Common myeloid progenitor, CD34-positive (primary cell): ENCODE results near the gene CDKN2A.
"Not testable (repeated sequence)": the region's sequence is repeated elsewhere in the genome, so short reads cannot be mapped to it uniquely, and the experiment has no call there.

ENCODE experiments used
- CTCF ChIA-PET: fragments of 350-600 bp; sonication (Branson Sonifier 250); formaldehyde crosslinking; loops from one replicate; lab custom pipeline; 2021; ENCODE audit warnings: antibody characterized with exemption; lab: Charles Lee
- POLR2A ChIA-PET: fragments of 350-600 bp; sonication (Branson Sonifier 250); formaldehyde crosslinking; loops from one replicate; lab custom pipeline; 2021; ENCODE audit warnings: antibody characterized with exemption; lab: Charles Lee
- DNase-seq, 3 donors: peaks; one replicate each; pipeline versions ENCODE4 v3.0.0 to v3.0.0-alpha.2; 2013
- H3K27ac ChIP-seq, 2 experiments: 1 replicate in 1 of 2; 2 replicates in 1 of 2; pipeline ENCODE4 v1.7.0; 2013; ENCODE audit warnings: inconsistent platforms in 2 of 2, low read length in 2 of 2, mild to moderate bottlenecking in 2 of 2, low read depth in 1 of 2, moderate library complexity in 1 of 2; ENCODE audit not compliant: severe bottlenecking in 2 of 2, insufficient read depth in 1 of 2, poor library complexity in 1 of 2
- H3K27me3 ChIP-seq, 5 experiments: replicated peaks in 2 of 5; 1 replicate in 3 of 5; 2 replicates in 2 of 5; pipeline versions ENCODE4 v1.6.1 to v1.7.0; 2013; ENCODE audit warnings: low read length in 4 of 5, mild to moderate bottlenecking in 2 of 5, moderate library complexity in 2 of 5, inconsistent platforms in 1 of 5; ENCODE audit not compliant: insufficient read depth in 5 of 5, control insufficient read depth in 4 of 5
- H3K36me3 ChIP-seq, 4 experiments: 1 replicate in 2 of 4; 2 replicates in 2 of 4; pipeline versions ENCODE4 v1.6.1 to v1.7.0; 2013; ENCODE audit warnings: low read length in 3 of 4, control low read depth in 1 of 4, mild to moderate bottlenecking in 1 of 4; ENCODE audit not compliant: control insufficient read depth in 4 of 4, insufficient read depth in 4 of 4
- H3K4me1 ChIP-seq, 4 experiments: 1 replicate in 3 of 4; 2 replicates in 1 of 4; pipeline versions ENCODE4 v1.6.1 to v1.7.1; 2013; ENCODE audit warnings: low read length in 3 of 4, mild to moderate bottlenecking in 3 of 4, control low read depth in 1 of 4, inconsistent platforms in 1 of 4, moderate library complexity in 1 of 4; ENCODE audit not compliant: control insufficient read depth in 4 of 4, insufficient read depth in 4 of 4; ENCODE audit errors: control extremely low read depth in 1 of 4
- H3K4me3 ChIP-seq, 7 experiments: 1 replicate in 4 of 7; 2 replicates in 3 of 7; pipeline versions ENCODE4 v1.5.1 to v1.7.0; 2013; ENCODE audit warnings: mild to moderate bottlenecking in 7 of 7, low read length in 6 of 7, moderate library complexity in 6 of 7, inconsistent platforms in 2 of 7, low read depth in 2 of 7, control low read depth in 1 of 7; ENCODE audit not compliant: insufficient read depth in 4 of 7, control insufficient read depth in 1 of 7; ENCODE audit errors: extremely low read depth in 1 of 7
- H3K9me3 ChIP-seq, 5 experiments: 1 replicate in 4 of 5; 2 replicates in 1 of 5; pipeline versions ENCODE4 v1.6.1 to v1.7.1; 2013; ENCODE audit warnings: low read length in 4 of 5, mild to moderate bottlenecking in 2 of 5, inconsistent platforms in 1 of 5, low read depth in 1 of 5, moderate library complexity in 1 of 5; ENCODE audit not compliant: control insufficient read depth in 4 of 5, insufficient read depth in 2 of 5; ENCODE audit errors: control extremely low read depth in 1 of 5
- WGBS: methylation state at CpG from one replicate; pipeline ENCODE4 v1.1.5; 2013; ENCODE audit not compliant: insufficient coverage; 5-methylcytosine and 5-hydroxymethylcytosine counted together

Gene CDKN2A

DNA sequence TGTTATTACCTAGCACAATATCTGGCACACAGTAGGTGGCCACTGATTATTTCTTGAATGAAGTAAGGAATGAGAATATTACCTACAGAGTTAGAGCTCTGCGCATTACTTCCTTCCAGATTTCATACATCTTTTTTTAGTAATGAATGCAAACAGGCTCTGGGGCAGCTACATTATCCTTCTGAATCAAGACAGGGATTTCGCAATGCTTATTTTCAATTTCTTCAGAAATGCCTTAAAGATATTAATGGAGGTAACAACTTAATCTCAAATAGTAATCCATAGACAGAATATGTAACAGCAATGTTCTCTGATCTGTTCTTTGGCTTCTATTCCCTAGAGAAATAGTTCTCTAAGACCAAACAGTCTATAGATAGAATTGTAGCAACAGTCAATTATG, 32.6 kb downstream of the CDKN2A start:
- CTCF ChIA-PET: no interaction called here
- no peak for DNase-seq
- peaks cover 17 to 65% (median 27%) of the 10 kb centered on the region in 5 experiments for H3K27me3 ChIP-seq

DNA sequence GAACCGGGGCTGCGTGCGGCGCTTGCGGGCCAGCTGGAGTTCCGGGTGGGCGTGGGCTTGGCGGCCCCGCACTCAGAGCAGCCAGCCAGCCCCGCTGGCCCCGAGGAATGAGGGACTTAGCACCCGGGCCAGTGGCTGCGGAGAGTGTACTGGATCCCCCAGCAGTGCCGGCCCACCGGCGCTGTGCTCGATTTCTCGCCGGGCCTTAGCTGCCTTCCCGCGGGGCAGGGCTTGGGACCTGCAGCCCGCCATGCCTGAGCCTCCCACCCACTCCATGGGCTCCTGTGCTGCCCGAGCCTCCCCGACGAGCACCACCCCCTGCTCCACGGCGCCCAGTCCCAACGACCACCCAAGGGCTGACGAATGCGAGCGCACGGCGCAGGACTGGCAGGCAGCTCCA, 34.9 kb downstream of the CDKN2A start:
- H3K9me3 ChIP-seq, CTCF ChIA-PET, H3K27ac ChIP-seq, DNase-seq, POLR2A ChIA-PET, H3K36me3 ChIP-seq, H3K4me1 ChIP-seq, H3K4me3 ChIP-seq: not testable (repeated sequence)
- peaks cover 8 to 45% (median 23%) of the 10 kb centered on the region in 5 experiments for H3K27me3 ChIP-seq
- WGBS: 96% methylated on average over 12 of the region's 33 CpGs

More for the DNA sequence above, 32.6 kb downstream of the CDKN2A start:
- peaks cover 0 to 11% (median 10%) of the 10 kb centered on the region in 4 experiments for H3K4me1 ChIP-seq
- no peak overlapping the region for H3K27ac ChIP-seq
- H3K4me3 ChIP-seq: no peak overlapping the region
- POLR2A ChIA-PET: no interaction called here
- H3K9me3 ChIP-seq: peaks cover 0 to 6% (median 2%) of the 10 kb centered on the region in 5 experiments
- no CpG with 5 or more reads among the region's 2 CpGs for WGBS
- no peaks in the 10 kb centered on the region for H3K36me3 ChIP-seq

DNA sequence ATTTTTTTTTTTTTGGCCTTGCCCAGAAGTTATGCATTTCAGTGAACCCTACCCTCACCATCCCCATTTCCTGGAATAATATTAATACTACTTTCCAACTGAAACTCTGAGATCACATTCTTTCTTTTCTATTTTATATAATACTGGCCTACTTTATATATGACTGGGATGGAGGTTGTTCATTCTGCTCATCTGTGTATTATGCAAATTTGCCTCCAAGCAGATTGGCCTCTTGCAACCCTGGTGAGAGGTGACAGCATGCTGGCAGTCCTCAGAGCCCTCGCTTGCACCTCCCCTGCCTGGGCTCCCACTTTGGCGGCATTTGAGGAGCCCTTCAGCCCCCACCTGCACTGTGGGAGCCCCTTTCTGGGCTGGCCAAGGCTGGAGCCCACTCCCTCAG, 35.4 kb downstream of the CDKN2A start:
- CTCF ChIA-PET: no interaction called here
- H3K27ac ChIP-seq: no peak overlapping the region
- H3K36me3 ChIP-seq: no peaks in the 10 kb centered on the region
- no peaks in the 10 kb centered on the region for H3K4me1 ChIP-seq
- DNase-seq: no peak
- POLR2A ChIA-PET: no interaction called here
- H3K27me3 ChIP-seq: peaks cover 6 to 41% (median 18%) of the 10 kb centered on the region in 5 experiments
- WGBS: 100% methylated on average over 1 of the region's 2 CpGs
- H3K9me3 ChIP-seq: peaks cover 0 to 6% (median 2%) of the 10 kb centered on the region in 5 experiments
- no peak overlapping the region for H3K4me3 ChIP-seq

DNA sequence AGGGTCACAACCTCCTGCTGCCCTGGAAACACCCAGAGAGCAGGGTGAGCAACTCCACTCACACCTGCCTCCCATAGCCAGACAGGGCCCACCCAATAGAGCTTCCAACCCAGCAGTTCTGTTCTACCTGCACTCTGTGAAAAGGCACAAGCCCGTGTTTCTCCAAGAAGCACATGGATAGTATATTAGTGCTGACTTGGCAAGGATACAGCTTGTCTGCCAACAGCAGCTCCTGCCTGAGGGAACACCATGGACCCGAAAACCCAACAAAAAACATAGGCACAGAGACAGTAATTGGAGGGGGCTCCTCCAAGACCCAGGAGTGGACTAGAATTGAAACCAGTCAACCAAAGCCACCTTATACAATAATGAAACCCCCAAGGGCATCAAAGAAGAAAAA, 48.6 kb downstream of the CDKN2A start:
- H3K4me1 ChIP-seq: no peaks in the 10 kb centered on the region
- no peak overlapping the region for H3K27ac ChIP-seq
- H3K36me3 ChIP-seq: no peaks in the 10 kb centered on the region
- ChIA-PET CTCF (no interaction called here), POLR2A (no interaction called here)
- H3K27me3 ChIP-seq: peaks cover 0 to 6% (median 4%) of the 10 kb centered on the region in 5 experiments
- H3K9me3 ChIP-seq: peaks cover 0 to 5% (median 0%) of the 10 kb centered on the region in 5 experiments
- 100% methylated on average over 1 of the region's 2 CpGs for WGBS
- DNase-seq: no peak
- H3K4me3 ChIP-seq: no peak overlapping the region

DNA sequence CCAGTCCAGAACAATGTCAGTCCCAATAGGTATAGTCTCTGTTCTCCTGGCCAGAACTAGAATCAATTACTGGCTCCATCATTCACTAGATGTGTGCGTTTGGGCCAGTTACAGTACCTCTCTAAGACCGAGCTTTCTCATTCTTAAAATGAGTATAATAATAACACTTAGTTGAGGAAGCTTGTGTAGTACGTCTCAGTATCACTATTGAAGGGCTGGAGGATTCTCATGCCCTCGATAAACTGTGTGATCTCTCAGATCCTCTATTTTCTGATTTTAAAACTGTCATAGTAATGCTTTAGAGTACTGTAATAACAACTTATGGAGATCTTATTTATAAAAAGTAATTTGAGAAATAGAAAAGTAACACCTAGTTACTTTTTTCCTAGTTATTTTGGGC, 50.7 kb downstream of the CDKN2A start:
- ChIA-PET CTCF (no interaction called here), POLR2A (no interaction called here)
- no peaks in the 10 kb centered on the region for H3K36me3 ChIP-seq
- peaks cover 0 to 6% (median 4%) of the 10 kb centered on the region in 5 experiments for H3K27me3 ChIP-seq
- H3K9me3 ChIP-seq: peaks cover 0 to 5% (median 0%) of the 10 kb centered on the region in 5 experiments
- no peak overlapping the region for H3K27ac ChIP-seq
- no peaks in the 10 kb centered on the region for H3K4me1 ChIP-seq
- WGBS: 100% methylated on average over 1 of the region's 4 CpGs
- no peak overlapping the region for H3K4me3 ChIP-seq
- no peak for DNase-seq

DNA sequence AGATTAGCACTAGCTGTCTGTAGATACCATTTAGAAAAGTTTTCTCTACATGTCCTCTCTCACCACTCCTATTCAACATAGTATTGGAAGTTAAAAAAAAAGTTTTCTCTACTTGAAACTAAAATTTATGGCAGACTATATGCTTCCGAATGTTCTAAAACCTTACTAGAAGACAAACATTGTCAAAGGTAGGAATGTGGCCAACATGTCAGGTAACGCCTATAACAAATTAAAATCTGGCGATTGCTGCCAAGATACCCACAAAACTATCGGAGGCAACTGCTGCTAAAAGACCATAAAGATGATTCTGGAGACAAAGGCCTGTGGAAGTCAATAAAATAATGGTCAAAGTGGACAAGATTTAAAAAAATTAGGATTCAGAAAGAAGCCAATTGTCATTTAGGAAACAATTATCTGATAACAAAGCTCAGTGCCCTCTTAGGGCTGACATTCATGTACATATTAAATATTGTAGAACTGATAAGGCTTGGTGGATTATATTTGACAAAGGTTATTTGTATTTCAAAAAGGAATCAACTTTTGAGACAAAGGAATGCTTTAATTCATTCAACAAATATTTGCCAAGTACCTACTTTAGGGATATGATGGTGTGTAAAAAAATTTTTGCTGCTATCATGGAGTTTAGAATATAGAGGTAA, 52.7 kb downstream of the CDKN2A start:
- H3K4me3 ChIP-seq: no peak overlapping the region
- ChIA-PET POLR2A (no interaction called here), CTCF (no interaction called here)
- 96% methylated on average over 4 of the region's 4 CpGs for WGBS
- peaks cover 0 to 3% (median 0%) of the 10 kb centered on the region in 5 experiments for H3K9me3 ChIP-seq
- DNase-seq: no peak
- H3K27ac ChIP-seq: no peak overlapping the region
- peaks cover 0 to 6% (median 3%) of the 10 kb centered on the region in 5 experiments for H3K27me3 ChIP-seq
- no peaks in the 10 kb centered on the region for H3K4me1 ChIP-seq
- no peaks in the 10 kb centered on the region for H3K36me3 ChIP-seq

DNA sequence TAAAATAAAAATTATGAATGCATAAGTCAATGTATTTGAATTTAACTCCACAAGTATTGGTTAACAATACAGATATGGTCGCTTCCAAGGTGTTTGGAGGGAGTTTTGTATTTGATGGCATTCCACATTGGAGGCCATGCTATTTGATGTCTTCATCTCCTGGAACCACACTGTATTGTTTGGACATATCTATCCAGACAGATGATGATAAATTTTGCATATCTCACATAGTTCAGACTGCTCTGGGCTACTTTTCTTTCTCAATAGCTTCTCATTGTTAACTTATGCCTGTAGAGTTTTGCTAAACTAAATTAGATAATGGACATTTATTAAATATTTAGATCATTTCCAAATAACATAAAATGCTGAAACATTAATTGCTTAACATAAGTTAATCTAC, 58.0 kb downstream of the CDKN2A start:
- Histone ChIP-seq H3K4me3 (no peak overlapping the region), H3K27me3 (no peaks in the 10 kb centered on the region), H3K9me3 (peaks cover 0 to 1% (median 0%) of the 10 kb centered on the region in 5 experiments), H3K36me3 (peaks cover 0 to 5% (median 1%) of the 10 kb centered on the region in 4 experiments), H3K4me1 (no peaks in the 10 kb centered on the region), H3K27ac (no peak overlapping the region)
- no peak for DNase-seq
- ChIA-PET POLR2A (no interaction called here), CTCF (no interaction called here)
- no CpG with 5 or more reads among the region's 1 CpG for WGBS
